Liver (tissue), 9 donors: ENCODE results near the gene THAP11. TPM values are rescaled to one million over a fixed set of nuclear protein-coding genes. Genes with fewer than 3 reads are reported as not detected.

Experiments
- DNase-seq: peaks from one replicate; pipeline ENCODE4 v3.0.0-alpha.2; 2017; ENCODE audit warnings: low spot score
- H3K27ac ChIP-seq, 2 donors: one replicate each; pipeline ENCODE4 v1.7.0; 2013; ENCODE audit warnings: inconsistent platforms in 2 of 2, low read length in 2 of 2, control low read depth in 1 of 2, low read depth in 1 of 2, mild to moderate bottlenecking in 1 of 2
- H3K27me3 ChIP-seq, 4 donors: one replicate each; pipeline versions ENCODE4 v1.6.1 to v1.7.0; 2013; ENCODE audit warnings: low read length in 3 of 4, inconsistent platforms in 1 of 4, mild to moderate bottlenecking in 1 of 4, moderate library complexity in 1 of 4; ENCODE audit not compliant: control insufficient read depth in 4 of 4, insufficient read depth in 4 of 4
- H3K36me3 ChIP-seq, 4 donors: one replicate each; pipeline versions ENCODE4 v1.6.1 to v1.7.0; 2013; ENCODE audit warnings: low read length in 3 of 4, mild to moderate bottlenecking in 3 of 4, low read depth in 1 of 4, moderate library complexity in 1 of 4; ENCODE audit not compliant: control insufficient read depth in 4 of 4, insufficient read depth in 3 of 4
- H3K4me1 ChIP-seq, 4 donors: one replicate each; pipeline versions ENCODE4 v1.6.1 to v1.7.0; 2013; ENCODE audit warnings: low read length in 3 of 4, mild to moderate bottlenecking in 3 of 4, moderate library complexity in 1 of 4; ENCODE audit not compliant: control insufficient read depth in 4 of 4, insufficient read depth in 4 of 4
- H3K4me3 ChIP-seq, 3 donors: one replicate each; pipeline versions ENCODE4 v1.6.1 to v1.7.0; 2013; ENCODE audit warnings: low read length in 3 of 3, control low read depth in 1 of 3, low read depth in 1 of 3, mild to moderate bottlenecking in 1 of 3
- H3K9ac ChIP-seq, 2 donors: one replicate each; pipeline ENCODE4 v1.7.0; 2013; ENCODE audit warnings: low read length in 2 of 2, mild to moderate bottlenecking in 2 of 2, moderate library complexity in 2 of 2, control low read depth in 1 of 2, low read depth in 1 of 2
- H3K9me3 ChIP-seq, 4 donors: one replicate each; pipeline versions ENCODE4 v1.6.1 to v1.7.0; 2013; ENCODE audit warnings: low read length in 3 of 4; ENCODE audit not compliant: control insufficient read depth in 4 of 4
- ATF3 ChIP-seq: IDR thresholded peaks from 2 replicates; pipeline ENCODE4 v1.6.1; 2016; ENCODE audit warnings: antibody characterized with exemption
- CTCF ChIP-seq: fragments of 150-350 bp; IDR thresholded peaks from 2 replicates; pipeline ENCODE4 v1.5.1; 2017; ENCODE audit warnings: improper control_type of control experiment, low read depth, low read length; ENCODE audit not compliant: missing input control
- EGR1 ChIP-seq, 2 donors: IDR thresholded peaks; 2 replicates each; pipeline ENCODE4 v1.6.1; 2016 to 2018; ENCODE audit warnings: antibody characterized with exemption in 2 of 2, low read depth in 2 of 2
- FOXA1 ChIP-seq: IDR thresholded peaks from 2 replicates; pipeline ENCODE4 v1.6.1; 2016; ENCODE audit warnings: antibody characterized with exemption
- FOXA2 ChIP-seq: IDR thresholded peaks from 2 replicates; pipeline ENCODE4 v1.6.1; 2016; ENCODE audit warnings: antibody characterized with exemption
- GABPA ChIP-seq, 2 donors: IDR thresholded peaks in 1 of 2; conservative IDR thresholded peaks in 1 of 2; 2 replicates each; pipeline ENCODE4 v1.6.1; 2016; ENCODE audit warnings: antibody characterized with exemption in 2 of 2, mild to moderate bottlenecking in 1 of 2, moderate library complexity in 1 of 2
- HNF4A ChIP-seq, 2 donors: conservative IDR thresholded peaks; 2 replicates each; pipeline ENCODE4 v1.6.1; 2016; ENCODE audit warnings: antibody characterized with exemption in 2 of 2, mild to moderate bottlenecking in 2 of 2
- HNF4G ChIP-seq: IDR thresholded peaks from 2 replicates; pipeline ENCODE4 v1.6.1; 2016; ENCODE audit warnings: antibody characterized with exemption
- JUND ChIP-seq, 2 donors: IDR thresholded peaks; 2 replicates each; pipeline ENCODE4 v1.6.1; 2016; ENCODE audit warnings: antibody characterized with exemption in 2 of 2
- MAX ChIP-seq: IDR thresholded peaks from 2 replicates; pipeline ENCODE4 v1.6.1; 2016; ENCODE audit warnings: antibody characterized with exemption
- NR2F2 ChIP-seq: IDR thresholded peaks from 2 replicates; pipeline ENCODE4 v1.6.1; 2016; ENCODE audit warnings: antibody characterized with exemption
- RAD21 ChIP-seq, 2 donors: IDR thresholded peaks; 2 replicates each; pipeline ENCODE4 v1.6.1; 2016; ENCODE audit warnings: antibody characterized with exemption in 2 of 2, mild to moderate bottlenecking in 2 of 2
- REST ChIP-seq: IDR thresholded peaks from 2 replicates; pipeline ENCODE4 v1.6.1; 2016; ENCODE audit warnings: antibody characterized with exemption, mild to moderate bottlenecking
- RXRA ChIP-seq, 2 donors: IDR thresholded peaks; 2 replicates each; pipeline ENCODE4 v1.6.1; 2017 to 2018; ENCODE audit warnings: antibody characterized with exemption in 2 of 2, mild to moderate bottlenecking in 1 of 2
- SP1 ChIP-seq: IDR thresholded peaks from 2 replicates; pipeline ENCODE4 v1.6.1; 2018; ENCODE audit warnings: antibody characterized with exemption, mild to moderate bottlenecking
- TAF1 ChIP-seq: conservative IDR thresholded peaks from 2 replicates; pipeline ENCODE4 v1.6.1; 2016; ENCODE audit warnings: antibody characterized with exemption, mild to moderate bottlenecking
- YY1 ChIP-seq: IDR thresholded peaks from 2 replicates; pipeline ENCODE4 v1.6.1; 2016; ENCODE audit warnings: antibody characterized with exemption, mild to moderate bottlenecking
- ZBTB33 ChIP-seq: IDR thresholded peaks from 2 replicates; pipeline ENCODE4 v1.6.1; 2016; ENCODE audit warnings: antibody characterized with exemption
- WGBS: extraction: QIAGEN DNeasy Blood & Tissue Kit; methylation state at CpG from one replicate; pipeline ENCODE4 v1.1.7; 2013; 5-methylcytosine and 5-hydroxymethylcytosine counted together
- polyA plus RNA-seq, 2 donors: library from polyadenylated mRNA; stranded (reverse) in 1 of 2; unstranded in 1 of 2; fragments of 200-250 nt in 1 of 2; fragments of >200 nt in 1 of 2; fragmentation: Nextera tagmentation in 1 of 2; extraction: Ambion mirVana in 1 of 2; gene quantifications; one replicate each; pipeline versions ENCODE4 v1.2.1 to v1.2.3, GENCODE V29; 2013 to 2015
- total RNA-seq, 2 donors: library from RNA; depleted of rRNA; stranded (reverse); fragments of >200 nt; gene quantifications; one replicate each; pipeline ENCODE4 v1.2.3, GENCODE V29; 2014
- donor health status: healthy.
- donor health status: healthy.
- donor health status: healthy.
- donor health status: healthy.
- donor health status: healthy.

Gene THAP11
- total and polyA plus RNA-seq, 4 donors, result 6.7 to 19.7 (median 11.8) TPM

GRCh38 chr16:67884684-67885083, 42.6 kb downstream of the THAP11 start, which contains the start of gene NRN1L (continued):
- TF ChIP-seq SP1, result peak; percentile 69
- TF ChIP-seq RAD21 (IDR thresholded peaks at IDR 0.05), result peak; percentile 31 to 36
- no peak for TF ChIP-seq MAX

GRCh38 chr16:67885545-67885944, 43.4 kb downstream of the THAP11 start:
- Histone ChIP-seq H3K27ac (no peak overlapping the region), H3K27me3 (no peaks in the 10 kb centered on the region), H3K9ac (no peak overlapping the region), H3K36me3 (peaks cover 12 to 35% (median 22%) of the 10 kb centered on the region in 4 donors), H3K4me1 (peaks cover 0 to 21% (median 9%) of the 10 kb centered on the region in 4 donors), H3K4me3 (no peak overlapping the region), H3K9me3 (no peaks in the 10 kb centered on the region)
- TF ChIP-seq HNF4A (conservative IDR thresholded peaks at IDR 0.05) (no peak), SP1 (no peak), FOXA2 (no peak), REST (no peak), MAX (no peak), EGR1 (IDR thresholded peaks at IDR 0.05; ENCODE audit: low read depth in 2 of 2) (no peak), ZBTB33 (no peak), JUND (IDR thresholded peaks at IDR 0.05) (no peak), RAD21 (IDR thresholded peaks at IDR 0.05) (no peak), NR2F2 (no peak), GABPA (IDR thresholded peaks at IDR 0.05 in 1 of 2, conservative IDR thresholded peaks at IDR 0.05 in 1 of 2) (no peak), TAF1 (no peak), FOXA1 (no peak), YY1 (no peak), ATF3 (no peak), HNF4G (no peak), RXRA (IDR thresholded peaks at IDR 0.05) (no peak), CTCF (no peak)
- WGBS, result 95% methylated on average over 12 of the region's 12 CpGs
- no peak for DNase-seq
